Erythroblast (primary cell): ENCODE data around the gene APBB2.

Experiments
- GATA1 ChIP-seq: IDR thresholded peaks from 2 replicates; pipeline ENCODE4 v1.6.1; 2011; ENCODE audit warnings: low read depth, mild to moderate bottlenecking, control low read depth, low read length, moderate library complexity
- POLR2A ChIP-seq: IDR thresholded peaks from 2 replicates; pipeline ENCODE4 v1.6.1; 2011; ENCODE audit warnings: mild to moderate bottlenecking, low read length

- TF ChIP-seq POLR2A (no peak), GATA1 (no peak)
These were observed 451.1 kb downstream of the APBB2 start for GRCh38 chr4:40763228-40763716.
